BJ (cell line): ENCODE data around the gene PSMA1. TPM values are rescaled to one million over a fixed set of nuclear protein-coding genes. Genes with fewer than 3 reads are reported as not detected.
"Not testable (repeated sequence)": the region's sequence is repeated elsewhere in the genome, so short reads cannot be mapped to it uniquely, and the experiment has no call there.

Experiments
- CTCF ChIA-PET: fragments of 350-600 bp; formaldehyde crosslinking; extraction: SDS; loops from one replicate; lab custom pipeline; 2021; ENCODE audit warnings: antibody characterized with exemption, inconsistent platforms; lab: Yijun Ruan, JAX
- POLR2A ChIA-PET: fragments of 300-600 bp; sonication (Branson Sonifier 250); formaldehyde crosslinking; extraction: SDS; loops from one replicate; lab custom pipeline; 2021; ENCODE audit warnings: antibody characterized with exemption; lab: Charles Lee
- DNase-seq: peaks from one replicate; pipeline ENCODE4 v3.0.0-alpha.2; 2011; ENCODE audit warnings: low read depth
- H3K27me3 ChIP-seq: 2 replicates; pipeline ENCODE4 v1.6.0; 2011; ENCODE audit warnings: low read length; ENCODE audit not compliant: control insufficient read depth, insufficient read depth
- H3K36me3 ChIP-seq: 2 replicates; pipeline ENCODE4 v1.5.1; 2011; ENCODE audit warnings: low read length; ENCODE audit not compliant: control insufficient read depth, insufficient read depth
- H3K4me3 ChIP-seq: 2 replicates; pipeline ENCODE4 v1.5.1; 2011; ENCODE audit warnings: low read depth, mild to moderate bottlenecking, control low read depth, low read length
- polyA plus RNA-seq: library from polyadenylated mRNA; depleted of rRNA; stranded (reverse); fragments of >200 nt; gene quantifications from 2 replicates; pipeline ENCODE4 v1.2.3, GENCODE V29; 2011
- TF ChIP-seq, protein P1 (sequence below): IDR thresholded peaks from 2 replicates; pipeline ENCODE4 v1.5.1; 2011; ENCODE audit warnings: low read depth, mild to moderate bottlenecking, control low read depth, inconsistent platforms, low read length, moderate library complexity; ENCODE audit not compliant: insufficient read depth

The PSMA1 gene
- polyA plus RNA-seq, 1 experiment: 108 TPM

DNA sequence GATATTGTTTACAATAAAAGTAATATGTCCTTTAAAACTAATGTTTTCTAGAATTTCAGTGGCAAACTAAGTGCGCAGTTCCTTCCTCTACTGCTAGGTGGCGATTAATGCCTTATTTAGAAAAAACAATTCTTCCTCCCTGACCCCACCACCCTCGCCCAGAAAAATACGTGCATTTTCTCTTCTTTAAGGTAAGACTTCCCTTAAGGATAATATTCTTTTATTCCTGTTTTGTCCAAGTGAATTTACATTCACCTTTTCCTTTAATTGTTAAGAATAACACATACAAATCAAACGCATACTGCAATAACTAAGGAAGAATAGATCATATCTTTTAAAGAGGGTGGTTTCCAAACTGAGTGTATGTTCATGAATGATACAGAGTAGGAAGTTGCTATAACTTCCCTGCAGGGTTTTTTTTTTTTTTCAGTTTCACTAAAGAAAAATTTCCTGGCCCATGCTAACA is 17.0 kb upstream of the PSMA1 start:
- DNase-seq: no peak
- no peaks in the 10 kb centered on the region for H3K36me3 ChIP-seq
- no peak overlapping the region for H3K4me3 ChIP-seq
- CTCF ChIA-PET: interaction anchor here (0.8 to 1.0 kb wide), 3 partner anchors 11 to 371 kb away, joined by 3 to 5 read pairs (median 4); partner anchors contain the start of gene CYP2R1
- TF ChIP-seq, protein P1, sequence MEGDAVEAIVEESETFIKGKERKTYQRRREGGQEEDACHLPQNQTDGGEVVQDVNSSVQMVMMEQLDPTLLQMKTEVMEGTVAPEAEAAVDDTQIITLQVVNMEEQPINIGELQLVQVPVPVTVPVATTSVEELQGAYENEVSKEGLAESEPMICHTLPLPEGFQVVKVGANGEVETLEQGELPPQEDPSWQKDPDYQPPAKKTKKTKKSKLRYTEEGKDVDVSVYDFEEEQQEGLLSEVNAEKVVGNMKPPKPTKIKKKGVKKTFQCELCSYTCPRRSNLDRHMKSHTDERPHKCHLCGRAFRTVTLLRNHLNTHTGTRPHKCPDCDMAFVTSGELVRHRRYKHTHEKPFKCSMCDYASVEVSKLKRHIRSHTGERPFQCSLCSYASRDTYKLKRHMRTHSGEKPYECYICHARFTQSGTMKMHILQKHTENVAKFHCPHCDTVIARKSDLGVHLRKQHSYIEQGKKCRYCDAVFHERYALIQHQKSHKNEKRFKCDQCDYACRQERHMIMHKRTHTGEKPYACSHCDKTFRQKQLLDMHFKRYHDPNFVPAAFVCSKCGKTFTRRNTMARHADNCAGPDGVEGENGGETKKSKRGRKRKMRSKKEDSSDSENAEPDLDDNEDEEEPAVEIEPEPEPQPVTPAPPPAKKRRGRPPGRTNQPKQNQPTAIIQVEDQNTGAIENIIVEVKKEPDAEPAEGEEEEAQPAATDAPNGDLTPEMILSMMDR: peak; percentile 83
- peaks cover 2% of the 10 kb centered on the region; the same call in 1 of the 2 replicates for H3K27me3 ChIP-seq
- POLR2A ChIA-PET: no interaction called here

DNA sequence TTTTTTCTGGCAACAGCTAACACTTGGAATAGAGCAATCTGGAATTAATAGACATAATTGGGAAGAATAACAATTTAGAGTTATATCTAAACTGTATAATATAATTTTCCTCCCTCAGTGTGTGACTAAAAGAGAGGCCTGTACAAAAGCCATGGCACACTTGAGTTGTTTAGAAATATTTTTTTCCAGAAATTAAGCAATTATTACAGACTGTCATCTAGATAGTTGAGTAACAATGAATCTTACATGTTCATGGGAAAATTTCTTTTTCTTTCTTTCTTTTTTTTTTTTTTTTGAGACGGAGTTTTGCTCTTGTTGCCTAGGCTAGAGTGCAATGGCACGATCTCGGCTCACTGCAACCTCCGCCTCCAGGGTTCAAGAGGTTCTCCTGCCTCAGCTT is 15.0 kb upstream of the PSMA1 start:
- H3K4me3 ChIP-seq, DNase-seq, H3K27me3 ChIP-seq, POLR2A ChIA-PET, H3K36me3 ChIP-seq: not testable (repeated sequence)
- CTCF ChIA-PET: interaction anchor here (0.6 to 1.1 kb wide), 2 partner anchors 16 to 23 kb away, joined by 3 to 4 read pairs; no protein-coding TSS in a partner anchor

DNA sequence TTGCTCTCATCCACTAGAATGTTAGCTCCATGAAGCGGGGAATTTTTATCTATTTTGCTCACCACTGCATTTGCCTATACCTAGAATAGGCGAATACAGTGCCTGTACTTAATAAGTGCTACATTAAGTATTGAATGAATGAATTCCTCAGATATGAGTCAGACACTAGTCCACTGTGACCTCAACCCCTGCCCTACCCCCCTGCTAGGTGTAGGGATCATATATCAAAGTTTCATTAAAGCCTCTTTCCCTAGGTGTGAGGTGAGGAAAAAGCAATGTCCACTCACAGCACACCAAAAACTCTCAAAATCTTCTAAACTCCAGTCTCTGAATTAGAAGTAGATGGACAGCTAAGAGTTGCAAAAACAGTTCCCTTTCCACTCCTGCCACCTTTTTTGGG is 9.8 kb upstream of the PSMA1 start:
- H3K27me3 ChIP-seq: no peaks in the 10 kb centered on the region
- POLR2A ChIA-PET: no interaction called here
- H3K36me3 ChIP-seq: no peaks in the 10 kb centered on the region
- no peak for DNase-seq
- H3K4me3 ChIP-seq: no peak overlapping the region
- CTCF ChIA-PET: interaction anchor here (0.7 kb wide), 1 partner anchor 389 kb away, joined by 3 read pairs; no protein-coding TSS in a partner anchor
- TF ChIP-seq, protein P1: no peak

DNA sequence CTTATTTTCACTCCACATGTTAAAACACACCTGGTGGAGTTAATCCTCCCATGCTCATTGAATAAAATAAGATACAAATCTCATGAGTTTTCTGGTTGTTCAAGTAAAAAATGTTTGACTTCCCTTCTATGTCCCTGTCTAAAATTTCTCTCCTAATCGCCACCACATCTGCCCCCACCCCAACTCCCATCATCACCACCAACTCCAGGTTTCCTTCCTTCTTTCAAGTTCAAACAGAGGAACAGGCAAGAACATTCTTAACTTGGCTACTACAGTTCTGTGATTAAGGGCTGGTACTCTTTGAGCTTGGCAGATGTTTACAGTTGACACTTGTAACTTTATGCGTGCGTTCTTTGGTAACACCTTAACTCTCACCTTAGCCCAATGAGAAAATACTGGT is 9.1 kb upstream of the PSMA1 start:
- no peak overlapping the region for H3K4me3 ChIP-seq
- CTCF ChIA-PET: interaction anchor here (0.7 kb wide), 1 partner anchor 389 kb away, joined by 3 read pairs; no protein-coding TSS in a partner anchor
- no peaks in the 10 kb centered on the region for H3K36me3 ChIP-seq
- no peak for DNase-seq
- no peaks in the 10 kb centered on the region for H3K27me3 ChIP-seq
- TF ChIP-seq, protein P1: no peak
- POLR2A ChIA-PET: no interaction called here

DNA sequence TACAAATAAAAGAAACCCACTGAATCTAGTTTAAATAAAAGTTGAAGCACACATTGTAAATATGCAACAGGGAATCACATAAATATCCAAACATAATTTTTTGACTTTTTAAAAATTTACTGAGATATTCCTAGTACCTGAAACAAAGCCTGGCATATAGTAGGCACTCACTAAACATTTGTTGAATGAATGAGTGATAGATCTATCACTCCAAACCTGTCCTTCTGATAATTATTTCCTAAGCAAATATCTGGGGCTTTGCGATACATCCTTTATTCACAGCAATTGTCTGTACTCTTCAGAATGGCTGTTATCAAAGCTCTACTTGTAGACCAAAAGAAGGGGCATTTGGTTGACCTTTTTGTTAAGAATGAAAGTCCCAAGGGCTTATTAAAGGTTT is 2.6 kb upstream of the PSMA1 start:
- Histone ChIP-seq H3K27me3 (no peaks in the 10 kb centered on the region), H3K36me3 (no peaks in the 10 kb centered on the region), H3K4me3 (no peak overlapping the region)
- POLR2A ChIA-PET: no interaction called here
- CTCF ChIA-PET: interaction anchor here (0.6 to 1.3 kb wide), 2 partner anchors 10 to 229 kb away, joined by 3 read pairs; no protein-coding TSS in a partner anchor
- DNase-seq: no peak
- TF ChIP-seq, protein P1: no peak

DNA sequence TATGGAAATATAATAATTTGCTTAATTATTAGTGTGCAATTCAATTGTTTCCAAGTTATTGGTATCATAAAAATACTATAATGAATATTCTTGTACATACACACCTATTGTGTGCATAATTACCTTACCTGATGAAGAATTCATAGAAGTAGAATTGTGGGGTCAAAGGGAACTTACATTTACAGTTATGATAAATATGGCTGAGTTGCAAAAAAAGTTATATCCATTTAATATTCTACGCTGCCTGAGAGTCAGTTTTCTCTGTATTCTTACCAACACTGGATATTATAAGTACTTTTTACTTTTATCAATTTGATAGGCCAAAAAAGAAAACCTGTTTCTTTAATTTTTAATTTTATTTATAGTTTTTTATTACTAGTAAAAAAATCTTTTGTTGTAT is 2.1 kb upstream of the PSMA1 start:
- POLR2A ChIA-PET: no interaction called here
- TF ChIP-seq, protein P1: no peak
- CTCF ChIA-PET: no interaction called here

More for the DNA sequence above, 2.1 kb upstream of the PSMA1 start:
- Histone ChIP-seq H3K4me3 (no peak overlapping the region), H3K27me3 (no peaks in the 10 kb centered on the region), H3K36me3 (no peaks in the 10 kb centered on the region)
- DNase-seq: no peak
